ENCODE data around the gene C7orf33.

DNA sequence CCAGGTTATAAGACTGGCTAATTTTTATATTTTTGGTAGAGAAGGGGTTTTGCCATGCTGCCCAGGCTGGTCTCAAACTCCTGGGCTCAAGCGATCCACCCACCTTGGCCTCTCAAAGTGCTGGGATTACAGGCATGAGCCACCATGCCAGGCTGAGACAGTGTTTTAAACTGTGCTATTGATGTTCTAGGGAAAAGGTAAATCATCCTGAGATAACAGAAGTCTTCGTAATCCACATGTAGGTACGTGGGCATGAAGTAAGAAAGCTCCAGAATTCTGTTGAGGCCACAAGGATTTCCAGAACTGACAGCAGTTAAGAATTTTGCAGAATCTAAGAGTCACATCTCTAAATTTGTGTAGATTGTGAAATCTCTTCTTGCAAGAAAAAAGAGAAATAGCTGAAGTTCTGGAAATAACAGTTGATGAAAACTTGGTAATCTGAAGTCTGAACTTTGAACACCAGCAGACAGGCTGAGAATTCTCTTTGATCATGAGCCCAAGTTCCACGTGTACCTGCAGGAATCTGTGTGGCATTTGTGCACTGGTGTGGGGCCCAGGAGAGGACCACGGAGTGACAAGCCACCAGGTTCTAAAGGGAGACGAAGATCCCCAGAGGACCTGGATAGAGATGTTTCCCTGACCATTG lies 24.6 kb downstream of the C7orf33 start:
- TF ChIP-seq TAF1 (IDR thresholded peaks at IDR 0.05; ENCODE audit: borderline replicate concordance, insufficient read depth, low read length) = no peak
- TF ChIP-seq, protein P1, sequence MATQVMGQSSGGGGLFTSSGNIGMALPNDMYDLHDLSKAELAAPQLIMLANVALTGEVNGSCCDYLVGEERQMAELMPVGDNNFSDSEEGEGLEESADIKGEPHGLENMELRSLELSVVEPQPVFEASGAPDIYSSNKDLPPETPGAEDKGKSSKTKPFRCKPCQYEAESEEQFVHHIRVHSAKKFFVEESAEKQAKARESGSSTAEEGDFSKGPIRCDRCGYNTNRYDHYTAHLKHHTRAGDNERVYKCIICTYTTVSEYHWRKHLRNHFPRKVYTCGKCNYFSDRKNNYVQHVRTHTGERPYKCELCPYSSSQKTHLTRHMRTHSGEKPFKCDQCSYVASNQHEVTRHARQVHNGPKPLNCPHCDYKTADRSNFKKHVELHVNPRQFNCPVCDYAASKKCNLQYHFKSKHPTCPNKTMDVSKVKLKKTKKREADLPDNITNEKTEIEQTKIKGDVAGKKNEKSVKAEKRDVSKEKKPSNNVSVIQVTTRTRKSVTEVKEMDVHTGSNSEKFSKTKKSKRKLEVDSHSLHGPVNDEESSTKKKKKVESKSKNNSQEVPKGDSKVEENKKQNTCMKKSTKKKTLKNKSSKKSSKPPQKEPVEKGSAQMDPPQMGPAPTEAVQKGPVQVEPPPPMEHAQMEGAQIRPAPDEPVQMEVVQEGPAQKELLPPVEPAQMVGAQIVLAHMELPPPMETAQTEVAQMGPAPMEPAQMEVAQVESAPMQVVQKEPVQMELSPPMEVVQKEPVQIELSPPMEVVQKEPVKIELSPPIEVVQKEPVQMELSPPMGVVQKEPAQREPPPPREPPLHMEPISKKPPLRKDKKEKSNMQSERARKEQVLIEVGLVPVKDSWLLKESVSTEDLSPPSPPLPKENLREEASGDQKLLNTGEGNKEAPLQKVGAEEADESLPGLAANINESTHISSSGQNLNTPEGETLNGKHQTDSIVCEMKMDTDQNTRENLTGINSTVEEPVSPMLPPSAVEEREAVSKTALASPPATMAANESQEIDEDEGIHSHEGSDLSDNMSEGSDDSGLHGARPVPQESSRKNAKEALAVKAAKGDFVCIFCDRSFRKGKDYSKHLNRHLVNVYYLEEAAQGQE (IDR thresholded peaks at IDR 0.05; ENCODE audit: insufficient read depth in 1 of 2, low read depth in 2 of 2, low read length in 2 of 2) = no peak
- TF ChIP-seq SIN3A (IDR thresholded peaks at IDR 0.05; ENCODE audit: borderline replicate concordance, insufficient read depth, low read length) = no peak
- TF ChIP-seq POLR2AphosphoS5 (IDR thresholded peaks at IDR 0.05; ENCODE audit: low read depth, low read length) = no peak
